ENCODE measurements around the gene ALK. TPM values are rescaled to one million over a fixed set of nuclear protein-coding genes. Genes with fewer than 3 reads are reported as not detected.
"Not testable (repeated sequence)": the region's sequence is repeated elsewhere in the genome, so short reads cannot be mapped to it uniquely, and the experiment has no call there.

Gene ALK
- total RNA-seq, 2 donors from 2014 or later, result not detected

- H3K36me3 Mint-ChIP-seq (ENCODE audit: low read depth), result peaks cover 3% of the 10 kb centered on the region
- peaks cover 2% of the 10 kb centered on the region for H3K9me3 ChIP-seq (ENCODE audit: control insufficient read depth, low read length, poor library complexity, severe bottlenecking)
- peaks cover 55% of the 10 kb centered on the region for H3K27me3 Mint-ChIP-seq
- no peaks in the 10 kb centered on the region for H3K4me1 Mint-ChIP-seq
- ATAC-seq (no peak), DNase-seq (no peak)
- H3K4me3 Mint-ChIP-seq, result no peak overlapping the region
- no peak overlapping the region for H3K27ac Mint-ChIP-seq
Measured at GRCh38 chr2:29270701-29271121, 650.7 kb downstream of the ALK start.

GRCh38 chr2:29269765-29270109 lies 651.6 kb downstream of the ALK start:
- DNase-seq (no peak), ATAC-seq (no peak)
- Mint-ChIP-seq H3K36me3 (ENCODE audit: low read depth) (peaks cover 3% of the 10 kb centered on the region), H3K4me3 (no peak overlapping the region), H3K27ac (no peak overlapping the region), H3K4me1 (no peaks in the 10 kb centered on the region), H3K27me3 (peaks cover 49% of the 10 kb centered on the region)
- H3K9me3 ChIP-seq (ENCODE audit: control insufficient read depth, low read length, poor library complexity, severe bottlenecking), result peaks cover 2% of the 10 kb centered on the region

- Mint-ChIP-seq H3K27me3 (peaks cover 44% of the 10 kb centered on the region), H3K4me1 (no peaks in the 10 kb centered on the region), H3K27ac (no peak overlapping the region), H3K4me3 (no peak overlapping the region), H3K36me3 (ENCODE audit: low read depth) (peaks cover 3% of the 10 kb centered on the region)
- H3K9me3 ChIP-seq (ENCODE audit: control insufficient read depth, low read length, poor library complexity, severe bottlenecking), result peaks cover 2% of the 10 kb centered on the region
- ATAC-seq, result no peak
- DNase-seq, result no peak
Measured at GRCh38 chr2:29269095-29269764, 652.2 kb downstream of the ALK start.

GRCh38 chr2:29267720-29268119 lies 653.7 kb downstream of the ALK start:
- Mint-ChIP-seq H3K27ac (no peak overlapping the region), H3K36me3 (ENCODE audit: low read depth) (peaks cover 3% of the 10 kb centered on the region), H3K27me3 (peaks cover 30% of the 10 kb centered on the region), H3K4me3 (no peak overlapping the region), H3K4me1 (no peaks in the 10 kb centered on the region)
- DNase-seq (no peak), ATAC-seq (no peak)
- peaks cover 2% of the 10 kb centered on the region for H3K9me3 ChIP-seq (ENCODE audit: control insufficient read depth, low read length, poor library complexity, severe bottlenecking)

- Mint-ChIP-seq H3K27me3 (peaks cover 29% of the 10 kb centered on the region), H3K36me3 (ENCODE audit: low read depth) (no peaks in the 10 kb centered on the region), H3K27ac (no peak overlapping the region), H3K4me3 (no peak overlapping the region), H3K4me1 (peaks cover 3% of the 10 kb centered on the region)
- ATAC-seq (no peak), DNase-seq (no peak)
- no peaks in the 10 kb centered on the region for H3K9me3 ChIP-seq (ENCODE audit: control insufficient read depth, low read length, poor library complexity, severe bottlenecking)
Measured at GRCh38 chr2:29263886-29264285, 657.5 kb downstream of the ALK start.

GRCh38 chr2:29262681-29263260 lies 658.6 kb downstream of the ALK start:
- Mint-ChIP-seq H3K36me3 (ENCODE audit: low read depth) (no peaks in the 10 kb centered on the region), H3K27me3 (peaks cover 29% of the 10 kb centered on the region), H3K4me3 (no peak overlapping the region), H3K4me1 (peaks cover 3% of the 10 kb centered on the region), H3K27ac (no peak overlapping the region)
- DNase-seq (no peak), ATAC-seq (no peak)
- H3K9me3 ChIP-seq (ENCODE audit: control insufficient read depth, low read length, poor library complexity, severe bottlenecking), result no peaks in the 10 kb centered on the region

- Mint-ChIP-seq H3K27me3 (peaks cover 42% of the 10 kb centered on the region), H3K27ac (no peak overlapping the region), H3K4me1 (peaks cover 3% of the 10 kb centered on the region), H3K36me3 (ENCODE audit: low read depth) (no peaks in the 10 kb centered on the region), H3K4me3 (no peak overlapping the region)
- ATAC-seq (no peak), DNase-seq (no peak)
- H3K9me3 ChIP-seq (ENCODE audit: control insufficient read depth, low read length, poor library complexity, severe bottlenecking), result no peaks in the 10 kb centered on the region
Measured at GRCh38 chr2:29261003-29261402, 660.4 kb downstream of the ALK start.

GRCh38 chr2:29260142-29260772 lies 661.1 kb downstream of the ALK start:
- no peaks in the 10 kb centered on the region for H3K36me3 Mint-ChIP-seq (ENCODE audit: low read depth)
- no peaks in the 10 kb centered on the region for H3K9me3 ChIP-seq (ENCODE audit: control insufficient read depth, low read length, poor library complexity, severe bottlenecking)
- H3K27ac Mint-ChIP-seq, result no peak overlapping the region
- no peak for DNase-seq
- H3K27me3 Mint-ChIP-seq, result peaks cover 49% of the 10 kb centered on the region
- no peak for ATAC-seq
- no peak overlapping the region for H3K4me3 Mint-ChIP-seq
- H3K4me1 Mint-ChIP-seq, result peaks cover 3% of the 10 kb centered on the region

- peaks cover 59% of the 10 kb centered on the region for H3K27me3 Mint-ChIP-seq
- no peaks in the 10 kb centered on the region for H3K36me3 Mint-ChIP-seq (ENCODE audit: low read depth)
- H3K27ac Mint-ChIP-seq, result no peak overlapping the region
- no peaks in the 10 kb centered on the region for H3K9me3 ChIP-seq (ENCODE audit: control insufficient read depth, low read length, poor library complexity, severe bottlenecking)
- peaks cover 3% of the 10 kb centered on the region for H3K4me1 Mint-ChIP-seq
- no peak overlapping the region for H3K4me3 Mint-ChIP-seq
- no peak for ATAC-seq
- DNase-seq, result no peak
Measured at GRCh38 chr2:29259221-29259620, 662.2 kb downstream of the ALK start.

GRCh38 chr2:29255004-29255403 lies 666.4 kb downstream of the ALK start:
- Mint-ChIP-seq H3K4me3 (no peak overlapping the region), H3K36me3 (ENCODE audit: low read depth) (no peaks in the 10 kb centered on the region), H3K4me1 (no peaks in the 10 kb centered on the region), H3K27ac (no peak overlapping the region), H3K27me3 (peaks cover 52% of the 10 kb centered on the region)
- ATAC-seq (no peak), DNase-seq (no peak)
- no peaks in the 10 kb centered on the region for H3K9me3 ChIP-seq (ENCODE audit: control insufficient read depth, low read length, poor library complexity, severe bottlenecking)

GRCh38 chr2:29253495-29254275 lies 667.7 kb downstream of the ALK start:
- not testable (repeated sequence) for DNase-seq; ATAC-seq; H3K27ac Mint-ChIP-seq; H3K36me3 Mint-ChIP-seq (ENCODE audit: low read depth); H3K4me3 Mint-ChIP-seq; H3K4me1 Mint-ChIP-seq; H3K9me3 ChIP-seq (ENCODE audit: control insufficient read depth, low read length, poor library complexity, severe bottlenecking)
- peaks cover 51% of the 10 kb centered on the region for H3K27me3 Mint-ChIP-seq

GRCh38 chr2:29253026-29253425 lies 668.4 kb downstream of the ALK start:
- Mint-ChIP-seq H3K27me3 (peaks cover 51% of the 10 kb centered on the region), H3K27ac (peak overlapping the region; percentile 19), H3K4me3 (no peak overlapping the region), H3K36me3 (ENCODE audit: low read depth) (no peaks in the 10 kb centered on the region), H3K4me1 (no peaks in the 10 kb centered on the region)
- H3K9me3 ChIP-seq (ENCODE audit: control insufficient read depth, low read length, poor library complexity, severe bottlenecking), result no peaks in the 10 kb centered on the region
- DNase-seq, result no peak
- ATAC-seq, result no peak

GRCh38 chr2:29251406-29251805 lies 670.0 kb downstream of the ALK start:
- DNase-seq (no peak), ATAC-seq (no peak)
- Mint-ChIP-seq H3K4me3 (no peak overlapping the region), H3K36me3 (ENCODE audit: low read depth) (no peaks in the 10 kb centered on the region), H3K27me3 (peaks cover 43% of the 10 kb centered on the region), H3K27ac (no peak overlapping the region), H3K4me1 (no peaks in the 10 kb centered on the region)
- H3K9me3 ChIP-seq (ENCODE audit: control insufficient read depth, low read length, poor library complexity, severe bottlenecking), result no peaks in the 10 kb centered on the region

Measured in T-helper 17 cell (primary cell).